T-helper 2 cell treated with Interferon-gamma antibody and Interleukin-4, amounts not matched to agents 5 μg/mL and 100 μg/mL, for 36 hours (primary cell): ENCODE results near the gene SLC17A8.

Source experiments
- DNase-seq: peaks from one replicate; pipeline ENCODE4 v3.0.0; 2021; ENCODE audit warnings: low spot score
- H3K27ac Mint-ChIP-seq: one replicate; pipeline ENCODE4 v1.8.0; 2021; ENCODE audit warnings: mild to moderate bottlenecking, mixed read lengths
- H3K27me3 Mint-ChIP-seq: one replicate; pipeline ENCODE4 v1.8.0; 2021; ENCODE audit warnings: low read depth, mixed read lengths
- H3K36me3 Mint-ChIP-seq: one replicate; pipeline ENCODE4 v1.8.0; 2021; ENCODE audit warnings: low read depth, mixed read lengths
- H3K4me1 Mint-ChIP-seq: one replicate; pipeline ENCODE4 v1.8.0; 2021; ENCODE audit warnings: low read depth, mixed read lengths
- H3K4me3 Mint-ChIP-seq: one replicate; pipeline ENCODE4 v1.8.0; 2022; ENCODE audit warnings: mild to moderate bottlenecking, moderate library complexity, mixed read lengths
- H3K9me3 Mint-ChIP-seq: one replicate; pipeline ENCODE4 v1.8.0; 2021; ENCODE audit warnings: mixed read lengths

The SLC17A8 gene

GRCh38 chr12:100345020-100345767, 11.7 kb upstream of the SLC17A8 start:
- Mint-ChIP-seq H3K9me3 (no peaks in the 10 kb centered on the region), H3K4me3 (no peak overlapping the region), H3K36me3 (peaks cover 4% of the 10 kb centered on the region), H3K4me1 (no peaks in the 10 kb centered on the region), H3K27me3 (no peaks in the 10 kb centered on the region), H3K27ac (no peak overlapping the region)
- DNase-seq: no peak

DNA sequence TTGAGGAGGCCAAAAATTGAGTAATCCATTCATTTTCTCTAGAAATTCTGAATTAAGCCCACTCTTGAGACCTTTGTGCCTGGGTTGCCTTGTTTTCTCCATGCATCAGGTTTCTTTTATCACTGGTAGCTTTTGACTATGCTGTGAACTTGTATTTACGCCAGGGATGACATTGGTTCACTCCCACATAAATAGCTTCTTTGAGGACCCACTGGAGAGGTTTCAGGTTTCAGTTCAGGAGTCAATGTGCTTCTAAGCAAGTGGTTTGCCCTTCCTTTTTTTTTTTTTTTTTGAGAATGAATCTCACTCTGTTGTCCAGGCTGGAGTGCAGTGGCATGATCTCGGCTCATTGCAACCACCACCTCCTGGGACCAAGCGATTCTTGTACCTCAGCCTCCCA, 10.2 kb upstream of the SLC17A8 start:
- Mint-ChIP-seq H3K4me1 (no peaks in the 10 kb centered on the region), H3K4me3 (no peak overlapping the region), H3K27ac (no peak overlapping the region), H3K27me3 (peaks cover 2% of the 10 kb centered on the region), H3K36me3 (peaks cover 4% of the 10 kb centered on the region), H3K9me3 (no peaks in the 10 kb centered on the region)
- DNase-seq: no peak

- Mint-ChIP-seq H3K9me3 (no peaks in the 10 kb centered on the region), H3K36me3 (no peaks in the 10 kb centered on the region), H3K4me3 (no peak overlapping the region), H3K27ac (no peak overlapping the region), H3K4me1 (no peaks in the 10 kb centered on the region), H3K27me3 (peaks cover 9% of the 10 kb centered on the region)
- DNase-seq: no peak
Observed at GRCh38 chr12:100348657-100349454, 8.0 kb upstream of the SLC17A8 start.

DNA sequence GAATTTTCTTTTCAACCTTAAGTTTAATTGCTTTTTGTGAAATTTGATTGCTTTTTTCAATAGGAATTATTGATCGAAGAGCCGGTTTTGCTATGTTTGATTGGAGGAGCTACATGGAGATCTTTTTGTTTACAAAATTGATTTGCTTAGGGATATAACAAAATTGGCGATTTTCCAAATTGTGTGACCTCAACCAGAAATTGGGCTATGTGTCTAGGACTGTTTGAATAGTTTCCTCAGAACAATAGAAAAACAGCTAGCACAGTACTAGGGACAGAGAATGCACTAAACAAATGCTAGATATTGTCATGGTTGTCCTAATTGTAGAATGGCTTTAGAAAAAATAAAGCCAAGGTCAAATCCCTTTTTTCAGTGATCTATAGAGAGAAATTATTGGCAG, 2.4 kb downstream of the SLC17A8 start:
- peaks cover 32% of the 10 kb centered on the region for H3K27me3 Mint-ChIP-seq
- DNase-seq: no peak
- H3K27ac Mint-ChIP-seq: no peak overlapping the region
- H3K4me1 Mint-ChIP-seq: no peaks in the 10 kb centered on the region
- no peaks in the 10 kb centered on the region for H3K9me3 Mint-ChIP-seq
- no peaks in the 10 kb centered on the region for H3K36me3 Mint-ChIP-seq
- H3K4me3 Mint-ChIP-seq: no peak overlapping the region

- no peaks in the 10 kb centered on the region for H3K9me3 Mint-ChIP-seq
- no peak overlapping the region for H3K4me3 Mint-ChIP-seq
- H3K36me3 Mint-ChIP-seq: no peaks in the 10 kb centered on the region
- no peak overlapping the region for H3K27ac Mint-ChIP-seq
- H3K4me1 Mint-ChIP-seq: no peaks in the 10 kb centered on the region
- H3K27me3 Mint-ChIP-seq: peaks cover 26% of the 10 kb centered on the region
- no peak for DNase-seq
Observed at GRCh38 chr12:100359822-100360221, 2.9 kb downstream of the SLC17A8 start.

- Mint-ChIP-seq H3K4me1 (no peaks in the 10 kb centered on the region), H3K4me3 (no peak overlapping the region), H3K36me3 (no peaks in the 10 kb centered on the region), H3K27ac (no peak overlapping the region), H3K9me3 (no peaks in the 10 kb centered on the region), H3K27me3 (peaks cover 24% of the 10 kb centered on the region)
- no peak for DNase-seq
Observed at GRCh38 chr12:100360450-100360849, 3.6 kb downstream of the SLC17A8 start.

DNA sequence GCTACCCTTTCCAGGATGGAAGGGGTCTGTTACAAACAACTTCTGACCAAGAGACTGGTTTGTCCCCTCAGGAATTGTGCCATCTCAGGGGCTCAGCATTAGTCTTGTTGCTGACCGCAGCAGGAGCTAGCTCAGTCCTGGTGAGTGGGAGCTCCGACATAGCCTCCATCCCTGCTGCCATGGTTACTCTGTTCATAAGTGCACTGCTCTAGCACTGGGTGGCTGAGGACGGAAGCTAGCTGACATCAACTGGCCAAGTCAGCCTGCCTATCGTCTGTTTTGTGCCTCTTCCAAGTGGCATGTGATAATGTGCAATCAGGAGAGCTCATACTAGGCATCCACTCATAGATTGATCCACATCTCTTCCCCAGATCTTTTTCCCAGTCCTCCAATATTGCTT, 7.5 kb downstream of the SLC17A8 start:
- H3K4me1 Mint-ChIP-seq: no peaks in the 10 kb centered on the region
- peaks cover 7% of the 10 kb centered on the region for H3K27me3 Mint-ChIP-seq
- H3K4me3 Mint-ChIP-seq: no peak overlapping the region
- H3K36me3 Mint-ChIP-seq: no peaks in the 10 kb centered on the region
- DNase-seq: no peak
- no peak overlapping the region for H3K27ac Mint-ChIP-seq
- no peaks in the 10 kb centered on the region for H3K9me3 Mint-ChIP-seq

GRCh38 chr12:100365411-100365810, 8.5 kb downstream of the SLC17A8 start:
- no peak for DNase-seq
- H3K36me3 Mint-ChIP-seq: no peaks in the 10 kb centered on the region
- H3K27me3 Mint-ChIP-seq: peaks cover 7% of the 10 kb centered on the region
- H3K27ac Mint-ChIP-seq: no peak overlapping the region
- no peaks in the 10 kb centered on the region for H3K4me1 Mint-ChIP-seq
- H3K4me3 Mint-ChIP-seq: no peak overlapping the region
- H3K9me3 Mint-ChIP-seq: no peaks in the 10 kb centered on the region

DNA sequence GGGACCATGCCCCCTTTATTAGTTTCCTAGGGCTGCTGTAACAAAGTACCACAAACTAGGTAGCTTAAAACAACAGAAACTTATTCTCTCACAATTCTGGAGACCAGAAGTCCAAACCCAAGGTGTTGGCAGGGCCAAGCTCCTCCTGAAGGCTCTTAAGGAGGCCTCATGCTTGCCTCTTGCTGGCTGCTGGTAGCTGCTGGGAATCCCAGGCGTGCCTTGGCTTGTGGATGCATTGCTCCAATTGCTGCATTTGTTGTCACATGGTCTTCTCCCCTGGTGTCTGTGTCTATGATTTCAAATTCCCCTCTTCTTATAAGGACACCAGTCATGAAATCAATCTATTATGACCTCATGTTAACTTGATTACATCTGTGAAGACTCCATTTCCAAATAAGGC, 11.2 kb downstream of the SLC17A8 start:
- no peaks in the 10 kb centered on the region for H3K36me3 Mint-ChIP-seq
- DNase-seq: no peak
- no peak overlapping the region for H3K27ac Mint-ChIP-seq
- no peaks in the 10 kb centered on the region for H3K9me3 Mint-ChIP-seq
- no peaks in the 10 kb centered on the region for H3K4me1 Mint-ChIP-seq
- peaks cover 5% of the 10 kb centered on the region for H3K27me3 Mint-ChIP-seq
- H3K4me3 Mint-ChIP-seq: no peak overlapping the region

GRCh38 chr12:100371146-100371545, 14.3 kb downstream of the SLC17A8 start:
- Mint-ChIP-seq H3K4me1 (no peaks in the 10 kb centered on the region), H3K27me3 (peaks cover 5% of the 10 kb centered on the region), H3K36me3 (no peaks in the 10 kb centered on the region), H3K27ac (no peak overlapping the region), H3K4me3 (no peak overlapping the region), H3K9me3 (no peaks in the 10 kb centered on the region)
- DNase-seq: no peak

GRCh38 chr12:100372853-100373640, 16.2 kb downstream of the SLC17A8 start:
- no peaks in the 10 kb centered on the region for H3K4me1 Mint-ChIP-seq
- H3K27me3 Mint-ChIP-seq: peaks cover 3% of the 10 kb centered on the region
- no peak for DNase-seq
- no peaks in the 10 kb centered on the region for H3K9me3 Mint-ChIP-seq
- no peak overlapping the region for H3K4me3 Mint-ChIP-seq
- no peaks in the 10 kb centered on the region for H3K36me3 Mint-ChIP-seq
- no peak overlapping the region for H3K27ac Mint-ChIP-seq

- Mint-ChIP-seq H3K9me3 (no peaks in the 10 kb centered on the region), H3K4me3 (no peak overlapping the region), H3K4me1 (no peaks in the 10 kb centered on the region), H3K27ac (no peak overlapping the region), H3K36me3 (no peaks in the 10 kb centered on the region), H3K27me3 (peaks cover 3% of the 10 kb centered on the region)
- DNase-seq: no peak
Observed at GRCh38 chr12:100375038-100375735, 18.3 kb downstream of the SLC17A8 start.

DNA sequence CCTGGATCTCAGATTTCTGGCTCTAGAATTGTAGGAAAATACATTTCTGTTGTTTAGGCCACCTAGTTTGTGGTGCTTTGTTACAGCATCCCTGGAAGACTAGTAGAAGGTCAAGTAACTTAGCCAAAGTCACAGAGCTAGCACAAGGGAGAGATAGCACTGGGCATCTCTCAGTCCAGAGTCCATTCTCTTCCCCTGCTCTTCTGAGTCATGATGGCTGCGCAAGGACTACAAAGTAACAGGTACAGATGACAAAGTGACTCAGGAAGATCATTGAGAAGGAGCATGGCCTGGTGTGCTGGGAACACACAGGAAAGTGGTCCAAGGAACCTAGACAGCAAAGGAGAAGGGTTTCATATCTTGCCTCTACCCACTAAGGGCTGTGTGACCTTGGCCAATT, 19.3 kb downstream of the SLC17A8 start:
- no peaks in the 10 kb centered on the region for H3K4me1 Mint-ChIP-seq
- no peak overlapping the region for H3K27ac Mint-ChIP-seq
- H3K4me3 Mint-ChIP-seq: no peak overlapping the region
- H3K9me3 Mint-ChIP-seq: no peaks in the 10 kb centered on the region
- DNase-seq: no peak
- peaks cover 3% of the 10 kb centered on the region for H3K27me3 Mint-ChIP-seq
- no peaks in the 10 kb centered on the region for H3K36me3 Mint-ChIP-seq
